Neuron (in vitro differentiated cells): ENCODE results near the gene SYS1.

Experiments
- H2AFZ ChIP-seq: one replicate; pipeline ENCODE4 v1.6.1; 2013; ENCODE audit warnings: low read depth, mild to moderate bottlenecking, inconsistent platforms, low read length, moderate library complexity
- H3K27me3 ChIP-seq: one replicate; pipeline ENCODE4 v1.6.1; 2013; ENCODE audit warnings: low read length; ENCODE audit not compliant: insufficient read depth
- H3K36me3 ChIP-seq: one replicate; pipeline ENCODE4 v1.6.1; 2013; ENCODE audit warnings: low read length; ENCODE audit not compliant: insufficient read depth
- H3K4me1 ChIP-seq: one replicate; pipeline ENCODE4 v1.6.1; 2013; ENCODE audit warnings: low read length; ENCODE audit not compliant: insufficient read depth
- H3K4me3 ChIP-seq: 2 replicates; pipeline ENCODE4 v1.5.1; 2013; ENCODE audit warnings: mild to moderate bottlenecking, low read length, moderate library complexity
- H3K9me3 ChIP-seq: one replicate; pipeline ENCODE4 v1.6.1; 2013; ENCODE audit warnings: low read length

The SYS1 gene

GRCh38 chr20:45394221-45395113 is 31.5 kb downstream of the SYS1 start:
- Histone ChIP-seq H3K4me3 (no peak overlapping the region), H2AFZ (no peak overlapping the region), H3K27me3 (no peaks in the 10 kb centered on the region), H3K36me3 (peaks cover 2% of the 10 kb centered on the region), H3K4me1 (no peaks in the 10 kb centered on the region), H3K9me3 (no peaks in the 10 kb centered on the region)

- Histone ChIP-seq H3K9me3 (peaks cover 2% of the 10 kb centered on the region), H2AFZ (no peak overlapping the region), H3K27me3 (no peaks in the 10 kb centered on the region), H3K4me3 (no peak overlapping the region), H3K4me1 (no peaks in the 10 kb centered on the region), H3K36me3 (peaks cover 2% of the 10 kb centered on the region)
Observed at GRCh38 chr20:45395114-45395415, 32.1 kb downstream of the SYS1 start.

GRCh38 chr20:45399018-45399417 is 36.1 kb downstream of the SYS1 start:
- Histone ChIP-seq H3K4me3 (no peak overlapping the region), H3K36me3 (peaks cover 2% of the 10 kb centered on the region), H3K9me3 (peaks cover 2% of the 10 kb centered on the region), H2AFZ (no peak overlapping the region), H3K27me3 (no peaks in the 10 kb centered on the region), H3K4me1 (no peaks in the 10 kb centered on the region)

GRCh38 chr20:45400346-45401031 is 37.5 kb downstream of the SYS1 start:
- Histone ChIP-seq H3K9me3 (peaks cover 2% of the 10 kb centered on the region), H3K4me1 (no peaks in the 10 kb centered on the region), H3K36me3 (no peaks in the 10 kb centered on the region)

GRCh38 chr20:45402946-45403345 is 40.0 kb downstream of the SYS1 start:
- H3K4me1 ChIP-seq, result no peaks in the 10 kb centered on the region
- H3K27me3 ChIP-seq, result no peaks in the 10 kb centered on the region

More at GRCh38 chr20:45400346-45401031, 37.5 kb downstream of the SYS1 start:
- Histone ChIP-seq H2AFZ (no peak overlapping the region), H3K4me3 (no peak overlapping the region), H3K27me3 (no peaks in the 10 kb centered on the region)

GRCh38 chr20:45404438-45404837 is 41.5 kb downstream of the SYS1 start:
- Histone ChIP-seq H2AFZ (no peak overlapping the region), H3K4me3 (no peak overlapping the region), H3K9me3 (peaks cover 2% of the 10 kb centered on the region), H3K27me3 (no peaks in the 10 kb centered on the region), H3K4me1 (no peaks in the 10 kb centered on the region), H3K36me3 (peaks cover 4% of the 10 kb centered on the region)

More at GRCh38 chr20:45402946-45403345, 40.0 kb downstream of the SYS1 start:
- H3K36me3 ChIP-seq, result no peaks in the 10 kb centered on the region
- H3K4me3 ChIP-seq, result no peak overlapping the region
- no peak overlapping the region for H2AFZ ChIP-seq
- peaks cover 2% of the 10 kb centered on the region for H3K9me3 ChIP-seq

GRCh38 chr20:45405571-45406259 is 42.8 kb downstream of the SYS1 start:
- H2AFZ ChIP-seq, result peak overlapping the region; percentile 96
- H3K27me3 ChIP-seq, result no peaks in the 10 kb centered on the region
- H3K4me1 ChIP-seq, result no peaks in the 10 kb centered on the region
- no peaks in the 10 kb centered on the region for H3K9me3 ChIP-seq
- H3K4me3 ChIP-seq, result peak overlapping the region; percentile 88
- H3K36me3 ChIP-seq, result peaks cover 15% of the 10 kb centered on the region

- Histone ChIP-seq H3K4me1 (no peaks in the 10 kb centered on the region), H2AFZ (peak overlapping the region; percentile 96), H3K36me3 (peaks cover 18% of the 10 kb centered on the region), H3K9me3 (no peaks in the 10 kb centered on the region), H3K4me3 (peak overlapping the region; percentile 88), H3K27me3 (no peaks in the 10 kb centered on the region)
Observed at GRCh38 chr20:45406260-45407066, 43.5 kb downstream of the SYS1 start.

GRCh38 chr20:45407067-45407745 is 44.2 kb downstream of the SYS1 start:
- no peaks in the 10 kb centered on the region for H3K27me3 ChIP-seq
- H2AFZ ChIP-seq, result peak overlapping the region; percentile 96
- H3K36me3 ChIP-seq, result peaks cover 20% of the 10 kb centered on the region
- no peaks in the 10 kb centered on the region for H3K9me3 ChIP-seq
- H3K4me1 ChIP-seq, result no peaks in the 10 kb centered on the region
- H3K4me3 ChIP-seq, result peak overlapping the region; percentile 88

GRCh38 chr20:45407783-45408645 is 45.1 kb downstream of the SYS1 start, which contains the start of gene DBNDD2:
Gene DBNDD2, plus strand, starts transcription at chr20:45408289. Its CDS starts 179 bp downstream, at chr20:45408468.
- H3K4me3 ChIP-seq, result peak within 1 kb of the TSS; percentile 88
- H3K27me3 ChIP-seq, result no peaks in the 10 kb centered on the region
- H2AFZ ChIP-seq, result peak within 1 kb of the TSS; percentile 96
- H3K4me1 ChIP-seq, result no peaks in the 10 kb centered on the region
- H3K9me3 ChIP-seq, result no peaks in the 10 kb centered on the region
- H3K36me3 ChIP-seq, result peaks cover 20% of the 10 kb centered on the region

GRCh38 chr20:45408646-45409213 is 45.8 kb downstream of the SYS1 start:
- Histone ChIP-seq H3K4me3 (no peak overlapping the region), H3K9me3 (no peaks in the 10 kb centered on the region), H3K4me1 (no peaks in the 10 kb centered on the region), H2AFZ (no peak overlapping the region), H3K27me3 (no peaks in the 10 kb centered on the region), H3K36me3 (peaks cover 20% of the 10 kb centered on the region)
